ENCODE data around the gene PPP4R2. TPM values are rescaled to one million over a fixed set of nuclear protein-coding genes. Genes with fewer than 3 reads are reported as not detected.

Gene PPP4R2
- total RNA-seq, 1 donor from 2014 or later = 65.7 TPM

- intact Hi-C loops (cut with DNase I) = no loop called here
- H3K4me3 ChIP-seq = no peak overlapping the region
- H3K9me3 ChIP-seq = no peaks in the 10 kb centered on the region
- ATAC-seq (no peak), DNase-seq (no peak)
- H3K36me3 ChIP-seq = no peaks in the 10 kb centered on the region
- H3K27ac ChIP-seq = no peak overlapping the region
- TF ChIP-seq CTCF (IDR thresholded peaks at IDR 0.05) = no peak
- H3K4me1 ChIP-seq = no peaks in the 10 kb centered on the region
- no peaks in the 10 kb centered on the region for H3K27me3 ChIP-seq (ENCODE audit: low read depth)
Measured at GRCh38 chr3:73073091-73073707, 76.6 kb downstream of the PPP4R2 start.

GRCh38 chr3:73074781-73075180 is 78.2 kb downstream of the PPP4R2 start:
- Histone ChIP-seq H3K27ac (no peak overlapping the region), H3K9me3 (no peaks in the 10 kb centered on the region), H3K27me3 (ENCODE audit: low read depth) (no peaks in the 10 kb centered on the region), H3K4me1 (no peaks in the 10 kb centered on the region), H3K4me3 (no peak overlapping the region), H3K36me3 (no peaks in the 10 kb centered on the region)
- DNase-seq = no peak
- intact Hi-C loops (cut with DNase I) = no loop called here
- ATAC-seq = no peak
- no peak for TF ChIP-seq CTCF (IDR thresholded peaks at IDR 0.05)

GRCh38 chr3:73080216-73080966 is 83.8 kb downstream of the PPP4R2 start:
- TF ChIP-seq CTCF (IDR thresholded peaks at IDR 0.05) = no peak
- Histone ChIP-seq H3K36me3 (no peaks in the 10 kb centered on the region), H3K4me3 (no peak overlapping the region), H3K9me3 (no peaks in the 10 kb centered on the region), H3K4me1 (no peaks in the 10 kb centered on the region), H3K27me3 (ENCODE audit: low read depth) (no peaks in the 10 kb centered on the region), H3K27ac (no peak overlapping the region)
- intact Hi-C loops (cut with DNase I) = no loop called here
- DNase-seq = no peak
- ATAC-seq = no peak

- ATAC-seq = no peak
- intact Hi-C loops (cut with DNase I) = no loop called here
- H3K4me1 ChIP-seq = no peaks in the 10 kb centered on the region
- no peaks in the 10 kb centered on the region for H3K27me3 ChIP-seq (ENCODE audit: low read depth)
- TF ChIP-seq CTCF (IDR thresholded peaks at IDR 0.05) = no peak
- H3K9me3 ChIP-seq = no peaks in the 10 kb centered on the region
- no peak for DNase-seq
- H3K36me3 ChIP-seq = no peaks in the 10 kb centered on the region
- H3K4me3 ChIP-seq = no peak overlapping the region
- H3K27ac ChIP-seq = no peak overlapping the region
Measured at GRCh38 chr3:73081140-73081539, 84.5 kb downstream of the PPP4R2 start.

- DNase-seq (no peak), ATAC-seq (no peak)
- no peak for TF ChIP-seq CTCF (IDR thresholded peaks at IDR 0.05)
- H3K4me1 ChIP-seq = no peaks in the 10 kb centered on the region
- no peaks in the 10 kb centered on the region for H3K36me3 ChIP-seq
- H3K27ac ChIP-seq = no peak overlapping the region
- H3K9me3 ChIP-seq = no peaks in the 10 kb centered on the region
- intact Hi-C loops (cut with DNase I) = no loop called here
- H3K27me3 ChIP-seq (ENCODE audit: low read depth) = no peaks in the 10 kb centered on the region
- no peak overlapping the region for H3K4me3 ChIP-seq
Measured at GRCh38 chr3:73084170-73084569, 87.6 kb downstream of the PPP4R2 start.
